ENCODE results near the gene MICAL3.

The MICAL3 gene

DNA sequence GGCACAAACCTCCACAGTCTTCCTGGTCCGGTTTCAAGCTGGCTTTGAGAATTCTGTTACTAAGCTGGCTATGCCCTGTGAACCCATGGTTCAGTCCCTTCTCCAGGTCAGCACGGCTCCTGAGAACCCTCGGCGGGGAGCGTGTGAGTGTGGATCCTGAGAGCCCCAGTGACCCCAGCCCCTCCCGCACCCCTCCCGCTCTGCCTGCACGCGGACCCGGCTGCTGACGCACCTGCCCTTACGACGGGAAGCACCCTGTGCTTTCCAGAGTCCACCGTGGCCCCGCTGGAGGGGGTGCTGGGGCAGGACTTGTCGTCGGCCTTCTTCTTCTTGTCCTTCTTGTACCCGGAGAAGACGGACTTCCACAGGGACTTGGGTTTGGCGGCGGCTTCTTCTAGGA, 207.3 kb downstream of the MICAL3 start:
- no peak overlapping the region for H2BK120ac ChIP-seq (ENCODE audit: low read depth, low read length)
- no peaks in the 10 kb centered on the region for H3K4me1 ChIP-seq (ENCODE audit: control insufficient read depth, low read depth, low read length)
- no peak overlapping the region for H2AK5ac ChIP-seq (ENCODE audit: low read length)
- no peaks in the 10 kb centered on the region for H3K27me3 ChIP-seq (ENCODE audit: insufficient read depth, low read length, poor library complexity)
- no peak overlapping the region for H2BK5ac ChIP-seq (ENCODE audit: low read length)
- no peak overlapping the region for H2BK15ac ChIP-seq (replicated peaks; ENCODE audit: low read depth)
- H3K4me3 ChIP-seq (ENCODE audit: low read length), result no peak overlapping the region
- peaks cover 1% of the 10 kb centered on the region for H3K36me3 ChIP-seq (ENCODE audit: control insufficient read depth, insufficient read depth, low read length)
- no peak overlapping the region for H3K23ac ChIP-seq (ENCODE audit: low read length)
- no peak overlapping the region for H3K56ac ChIP-seq (ENCODE audit: low read length)
- no peak overlapping the region for H4K5ac ChIP-seq (ENCODE audit: low read length)
- H3K4ac ChIP-seq (ENCODE audit: low read depth, low read length), result no peak overlapping the region
- no peak overlapping the region for H3K4me2 ChIP-seq (ENCODE audit: low read length)
- H3K9ac ChIP-seq (ENCODE audit: low read length), result no peak overlapping the region
- H3K79me2 ChIP-seq (ENCODE audit: control insufficient read depth, insufficient read depth, low read length), result no peaks in the 10 kb centered on the region
- no peaks in the 10 kb centered on the region for H3K79me1 ChIP-seq (ENCODE audit: low read length)
- H3K18ac ChIP-seq (ENCODE audit: low read length), result no peak overlapping the region
- no CpG with 5 or more reads among the region's 21 CpGs for WGBS (ENCODE audit: extremely low coverage, insufficient coverage, low lambda C conversion rate)
- no peak overlapping the region for H4K8ac ChIP-seq (ENCODE audit: low read depth, low read length)
- no peak overlapping the region for H3K27ac ChIP-seq (ENCODE audit: low read depth, low read length)
- DNase-seq, result no peak

DNA sequence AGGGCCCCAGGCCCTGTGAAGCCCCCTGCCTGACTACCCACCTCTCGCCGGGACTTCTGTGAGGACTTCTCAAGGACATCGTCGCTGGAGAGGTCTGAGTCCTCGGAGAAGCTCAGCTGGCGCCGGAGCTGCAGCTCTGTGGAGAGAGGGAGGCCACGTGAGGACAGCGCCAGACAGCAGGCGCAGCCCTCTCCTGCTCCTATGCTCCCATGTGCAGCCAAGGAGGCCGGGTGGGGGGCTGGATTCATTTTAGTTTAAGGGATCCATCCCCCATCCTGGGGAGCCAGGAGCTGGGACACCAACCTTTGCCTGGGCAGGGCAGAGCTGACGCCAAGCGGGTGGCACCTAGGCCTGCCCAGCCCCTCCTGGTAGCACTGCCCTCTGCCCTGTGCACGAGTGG, 207.7 kb downstream of the MICAL3 start:
- Histone ChIP-seq H3K56ac (ENCODE audit: low read length) (no peak overlapping the region), H3K79me2 (ENCODE audit: control insufficient read depth, insufficient read depth, low read length) (no peaks in the 10 kb centered on the region), H2AK5ac (ENCODE audit: low read length) (no peak overlapping the region), H2BK15ac (replicated peaks; ENCODE audit: low read depth) (no peak overlapping the region), H3K36me3 (ENCODE audit: control insufficient read depth, insufficient read depth, low read length) (peaks cover 1% of the 10 kb centered on the region), H4K8ac (ENCODE audit: low read depth, low read length) (no peak overlapping the region), H3K4ac (ENCODE audit: low read depth, low read length) (no peak overlapping the region), H3K27ac (ENCODE audit: low read depth, low read length) (no peak overlapping the region), H3K18ac (ENCODE audit: low read length) (no peak overlapping the region), H2BK120ac (ENCODE audit: low read depth, low read length) (no peak overlapping the region), H4K5ac (ENCODE audit: low read length) (no peak overlapping the region), H3K4me2 (ENCODE audit: low read length) (no peak overlapping the region), H3K23ac (ENCODE audit: low read length) (no peak overlapping the region), H3K9ac (ENCODE audit: low read length) (no peak overlapping the region), H3K79me1 (ENCODE audit: low read length) (no peaks in the 10 kb centered on the region), H2BK5ac (ENCODE audit: low read length) (no peak overlapping the region), H3K27me3 (ENCODE audit: insufficient read depth, low read length, poor library complexity) (no peaks in the 10 kb centered on the region), H3K4me1 (ENCODE audit: control insufficient read depth, low read depth, low read length) (no peaks in the 10 kb centered on the region), H3K4me3 (ENCODE audit: low read length) (no peak overlapping the region)
- DNase-seq, result no peak
- WGBS (ENCODE audit: extremely low coverage, insufficient coverage, low lambda C conversion rate), result no CpG with 5 or more reads among the region's 14 CpGs

DNA sequence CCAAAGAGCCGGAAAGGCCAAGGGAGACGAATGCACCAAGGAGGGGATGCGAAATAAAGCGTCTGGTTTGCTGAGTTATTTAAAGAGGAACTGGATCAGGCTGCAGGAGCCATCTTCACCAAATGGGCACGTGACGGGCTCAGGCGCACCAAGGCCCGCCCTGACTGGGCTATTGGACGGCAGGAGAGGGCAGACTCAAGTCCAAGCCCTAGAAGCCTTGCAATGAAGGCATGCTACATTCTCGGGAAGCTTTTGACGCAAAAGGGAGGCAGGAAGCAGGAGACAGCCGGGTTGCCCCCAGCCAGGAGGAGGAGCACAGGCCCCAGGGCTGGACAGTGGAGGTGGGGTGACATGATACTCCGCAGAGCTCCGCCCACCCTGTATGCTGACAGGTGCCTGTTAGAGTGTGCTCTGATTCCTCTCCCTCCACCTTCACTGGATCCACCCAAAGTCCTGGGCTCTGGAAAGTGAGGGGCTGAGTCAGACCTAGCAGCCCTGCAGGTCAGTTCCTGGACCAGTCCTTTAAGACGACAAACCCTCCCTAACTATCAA, 208.6 kb downstream of the MICAL3 start:
- WGBS (ENCODE audit: extremely low coverage, insufficient coverage, low lambda C conversion rate), result no CpG with 5 or more reads among the region's 15 CpGs
- Histone ChIP-seq H3K79me1 (ENCODE audit: low read length) (no peaks in the 10 kb centered on the region), H2BK120ac (ENCODE audit: low read depth, low read length) (no peak overlapping the region), H3K27ac (ENCODE audit: low read depth, low read length) (no peak overlapping the region), H2AK5ac (ENCODE audit: low read length) (no peak overlapping the region), H3K23ac (ENCODE audit: low read length) (no peak overlapping the region), H3K4me1 (ENCODE audit: control insufficient read depth, low read depth, low read length) (no peaks in the 10 kb centered on the region), H2BK5ac (ENCODE audit: low read length) (no peak overlapping the region), H3K9ac (ENCODE audit: low read length) (no peak overlapping the region), H3K4me2 (ENCODE audit: low read length) (no peak overlapping the region), H3K18ac (ENCODE audit: low read length) (no peak overlapping the region), H4K8ac (ENCODE audit: low read depth, low read length) (no peak overlapping the region), H3K4me3 (ENCODE audit: low read length) (no peak overlapping the region), H3K27me3 (ENCODE audit: insufficient read depth, low read length, poor library complexity) (no peaks in the 10 kb centered on the region), H3K56ac (ENCODE audit: low read length) (no peak overlapping the region), H3K4ac (ENCODE audit: low read depth, low read length) (no peak overlapping the region), H4K5ac (ENCODE audit: low read length) (no peak overlapping the region), H3K36me3 (ENCODE audit: control insufficient read depth, insufficient read depth, low read length) (peaks cover 1% of the 10 kb centered on the region), H3K79me2 (ENCODE audit: control insufficient read depth, insufficient read depth, low read length) (no peaks in the 10 kb centered on the region), H2BK15ac (replicated peaks; ENCODE audit: low read depth) (no peak overlapping the region)
- DNase-seq, result no peak

DNA sequence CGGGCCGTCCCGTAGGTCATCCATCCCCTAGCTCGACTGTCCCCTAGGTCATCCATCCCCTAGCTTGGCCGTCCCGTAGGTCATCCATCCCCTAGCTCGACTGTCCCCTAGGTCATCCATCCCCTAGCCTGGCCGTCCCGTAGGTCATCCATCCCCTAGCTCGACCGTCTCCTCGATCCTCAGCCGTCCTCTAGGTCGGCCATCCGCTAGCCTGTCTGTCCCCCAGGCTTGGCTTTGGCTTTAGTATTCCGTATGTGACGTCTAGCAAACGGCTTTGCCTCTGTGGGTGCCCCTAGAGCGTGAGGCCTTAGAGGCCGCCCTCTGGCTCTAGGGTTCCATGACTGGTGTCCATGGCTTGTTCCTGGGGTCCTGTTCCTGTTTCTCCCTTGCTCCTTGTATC, 209.5 kb downstream of the MICAL3 start:
- H3K27me3 ChIP-seq (ENCODE audit: insufficient read depth, low read length, poor library complexity), result no peaks in the 10 kb centered on the region
- no peak overlapping the region for H4K8ac ChIP-seq (ENCODE audit: low read depth, low read length)
- no peaks in the 10 kb centered on the region for H3K79me2 ChIP-seq (ENCODE audit: control insufficient read depth, insufficient read depth, low read length)
- no peak overlapping the region for H3K23ac ChIP-seq (ENCODE audit: low read length)
- H2BK120ac ChIP-seq (ENCODE audit: low read depth, low read length), result no peak overlapping the region
- no peak overlapping the region for H2BK15ac ChIP-seq (replicated peaks; ENCODE audit: low read depth)
- peaks cover 3% of the 10 kb centered on the region for H3K36me3 ChIP-seq (ENCODE audit: control insufficient read depth, insufficient read depth, low read length)
- H3K4me3 ChIP-seq (ENCODE audit: low read length), result no peak overlapping the region
- no peaks in the 10 kb centered on the region for H3K4me1 ChIP-seq (ENCODE audit: control insufficient read depth, low read depth, low read length)
- no peak overlapping the region for H3K4me2 ChIP-seq (ENCODE audit: low read length)
- H3K9ac ChIP-seq (ENCODE audit: low read length), result no peak overlapping the region
- H3K27ac ChIP-seq (ENCODE audit: low read depth, low read length), result no peak overlapping the region
- H3K18ac ChIP-seq (ENCODE audit: low read length), result no peak overlapping the region
- no peak overlapping the region for H2BK5ac ChIP-seq (ENCODE audit: low read length)
- H4K5ac ChIP-seq (ENCODE audit: low read length), result no peak overlapping the region
- H3K79me1 ChIP-seq (ENCODE audit: low read length), result no peaks in the 10 kb centered on the region
- H3K4ac ChIP-seq (ENCODE audit: low read depth, low read length), result no peak overlapping the region
- DNase-seq, result no peak
- H3K56ac ChIP-seq (ENCODE audit: low read length), result no peak overlapping the region
- WGBS (ENCODE audit: extremely low coverage, insufficient coverage, low lambda C conversion rate), result no CpG with 5 or more reads among the region's 20 CpGs
- H2AK5ac ChIP-seq (ENCODE audit: low read length), result no peak overlapping the region

DNA sequence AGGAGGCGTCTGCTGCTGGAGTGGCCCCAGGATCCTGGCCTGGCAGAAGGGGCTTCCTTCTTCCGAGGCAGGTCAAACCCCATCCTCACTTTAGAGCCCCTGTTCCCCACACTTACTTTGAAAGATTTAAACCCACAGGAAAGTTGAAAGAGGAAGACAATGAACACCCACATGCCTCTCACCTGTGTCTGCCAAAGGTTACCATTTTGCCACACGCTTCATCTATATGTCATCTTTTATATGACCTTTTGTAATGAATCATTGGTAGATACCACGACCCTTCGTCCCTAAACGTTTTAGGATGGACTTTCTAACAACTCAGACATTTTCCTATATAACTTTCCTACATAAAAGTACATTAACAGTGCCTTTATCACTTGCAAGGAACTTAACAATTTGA, 210.3 kb downstream of the MICAL3 start:
- no peak overlapping the region for H2BK15ac ChIP-seq (replicated peaks; ENCODE audit: low read depth)
- H3K36me3 ChIP-seq (ENCODE audit: control insufficient read depth, insufficient read depth, low read length), result peaks cover 3% of the 10 kb centered on the region
- no peak overlapping the region for H3K4me3 ChIP-seq (ENCODE audit: low read length)
- no peak overlapping the region for H2BK120ac ChIP-seq (ENCODE audit: low read depth, low read length)
- H3K79me1 ChIP-seq (ENCODE audit: low read length), result no peaks in the 10 kb centered on the region
- DNase-seq, result no peak
- H4K8ac ChIP-seq (ENCODE audit: low read depth, low read length), result no peak overlapping the region
- no peak overlapping the region for H3K23ac ChIP-seq (ENCODE audit: low read length)
- no peak overlapping the region for H3K18ac ChIP-seq (ENCODE audit: low read length)
- no peak overlapping the region for H2AK5ac ChIP-seq (ENCODE audit: low read length)
- no peak overlapping the region for H3K9ac ChIP-seq (ENCODE audit: low read length)
- WGBS (ENCODE audit: extremely low coverage, insufficient coverage, low lambda C conversion rate), result no CpG with 5 or more reads among the region's 6 CpGs
- no peak overlapping the region for H3K4ac ChIP-seq (ENCODE audit: low read depth, low read length)
- no peaks in the 10 kb centered on the region for H3K79me2 ChIP-seq (ENCODE audit: control insufficient read depth, insufficient read depth, low read length)
- H4K5ac ChIP-seq (ENCODE audit: low read length), result no peak overlapping the region
- no peaks in the 10 kb centered on the region for H3K27me3 ChIP-seq (ENCODE audit: insufficient read depth, low read length, poor library complexity)
- no peaks in the 10 kb centered on the region for H3K4me1 ChIP-seq (ENCODE audit: control insufficient read depth, low read depth, low read length)
- no peak overlapping the region for H3K4me2 ChIP-seq (ENCODE audit: low read length)
- H3K27ac ChIP-seq (ENCODE audit: low read depth, low read length), result no peak overlapping the region
- no peak overlapping the region for H3K56ac ChIP-seq (ENCODE audit: low read length)
- H2BK5ac ChIP-seq (ENCODE audit: low read length), result no peak overlapping the region

DNA sequence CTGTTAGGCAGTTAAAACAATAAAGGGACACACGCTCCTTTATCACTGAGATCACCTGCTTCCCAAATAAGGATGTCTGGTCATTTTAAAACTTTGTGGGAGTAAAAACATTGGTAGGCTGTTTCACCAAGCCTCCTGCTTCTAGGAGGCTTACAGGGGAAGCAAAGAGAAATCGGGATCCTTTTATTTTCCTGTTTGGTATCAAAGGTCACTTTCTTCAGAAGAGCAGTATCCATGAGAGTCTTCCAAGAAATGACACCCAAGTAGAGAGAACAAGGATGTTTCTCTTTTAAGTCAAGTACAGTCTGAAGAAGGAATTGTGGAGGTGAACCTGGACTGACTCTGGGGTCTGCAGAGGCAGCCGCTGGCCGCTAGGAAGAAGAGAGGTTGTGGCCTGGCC, 213.2 kb downstream of the MICAL3 start:
- Histone ChIP-seq H4K8ac (ENCODE audit: low read depth, low read length) (no peak overlapping the region), H3K18ac (ENCODE audit: low read length) (no peak overlapping the region), H3K9ac (ENCODE audit: low read length) (no peak overlapping the region), H3K4ac (ENCODE audit: low read depth, low read length) (no peak overlapping the region), H3K27me3 (ENCODE audit: insufficient read depth, low read length, poor library complexity) (no peaks in the 10 kb centered on the region), H2AK5ac (ENCODE audit: low read length) (no peak overlapping the region), H3K23ac (ENCODE audit: low read length) (no peak overlapping the region), H4K5ac (ENCODE audit: low read length) (no peak overlapping the region), H2BK5ac (ENCODE audit: low read length) (no peak overlapping the region), H3K79me1 (ENCODE audit: low read length) (no peaks in the 10 kb centered on the region), H3K36me3 (ENCODE audit: control insufficient read depth, insufficient read depth, low read length) (peaks cover 4% of the 10 kb centered on the region), H3K4me1 (ENCODE audit: control insufficient read depth, low read depth, low read length) (no peaks in the 10 kb centered on the region), H2BK120ac (ENCODE audit: low read depth, low read length) (no peak overlapping the region), H3K79me2 (ENCODE audit: control insufficient read depth, insufficient read depth, low read length) (no peaks in the 10 kb centered on the region), H3K4me3 (ENCODE audit: low read length) (no peak overlapping the region), H2BK15ac (replicated peaks; ENCODE audit: low read depth) (no peak overlapping the region), H3K4me2 (ENCODE audit: low read length) (no peak overlapping the region), H3K56ac (ENCODE audit: low read length) (no peak overlapping the region), H3K27ac (ENCODE audit: low read depth, low read length) (no peak overlapping the region)
- WGBS (ENCODE audit: extremely low coverage, insufficient coverage, low lambda C conversion rate), result no CpG with 5 or more reads among the region's 4 CpGs
- DNase-seq, result no peak

All from mesendoderm (in vitro differentiated cells).